Peyer's patch (tissue), 4 donors: ENCODE data around the gene TFIP11.

ENCODE experiments used
- CTCF ChIP-seq, 6 experiments: fragments of 450-650 bp in 4 of 6; fragments of 200-600 bp in 2 of 6; sonication (generic) in 1 of 6; IDR thresholded peaks; one replicate each; pipeline ENCODE4 v1.5.1; 2017 to 2019; ENCODE audit warnings: antibody characterized with exemption in 6 of 6, mild to moderate bottlenecking in 3 of 6, moderate library complexity in 1 of 6
- POLR2A ChIP-seq, 2 donors: fragments of 450-650 bp; IDR thresholded peaks; one replicate each; pipeline ENCODE4 v1.5.1; 2017; ENCODE audit warnings: antibody characterized with exemption in 2 of 2, mild to moderate bottlenecking in 2 of 2, moderate library complexity in 2 of 2

DNA sequence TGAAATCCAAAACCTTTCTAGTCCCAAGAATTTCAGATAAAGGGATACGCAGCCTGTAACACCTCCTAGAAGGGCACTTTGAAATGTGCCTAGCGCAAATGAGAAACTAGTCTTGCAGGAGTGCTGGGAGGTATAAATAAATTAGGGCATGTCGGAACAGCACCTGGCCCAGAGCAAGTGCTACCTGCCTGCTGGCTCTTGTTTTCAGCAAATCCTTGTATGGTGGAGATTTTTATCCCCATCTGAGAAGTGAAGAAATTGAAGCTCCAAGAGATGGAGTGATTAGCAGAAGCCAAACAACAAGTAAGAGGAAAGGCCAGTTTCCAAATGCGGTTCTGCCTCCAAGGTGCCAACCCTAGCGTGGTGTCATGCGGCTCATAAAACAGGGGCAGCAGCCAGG is 36.7 kb upstream of the TFIP11 start:
- TF ChIP-seq POLR2A (IDR thresholded peaks at IDR 0.05) (no peak), CTCF (IDR thresholded peaks at IDR 0.05) (no peak)
